ENCODE results near the gene CALR.
"Not testable (repeated sequence)": the region's sequence is repeated elsewhere in the genome, so short reads cannot be mapped to it uniquely, and the experiment has no call there.

The CALR gene

GRCh38 chr19:12953138-12953798 lies 14.9 kb downstream of the CALR start:
- DNase-seq, result peak in 1 of 2 donors; percentile 62

DNA sequence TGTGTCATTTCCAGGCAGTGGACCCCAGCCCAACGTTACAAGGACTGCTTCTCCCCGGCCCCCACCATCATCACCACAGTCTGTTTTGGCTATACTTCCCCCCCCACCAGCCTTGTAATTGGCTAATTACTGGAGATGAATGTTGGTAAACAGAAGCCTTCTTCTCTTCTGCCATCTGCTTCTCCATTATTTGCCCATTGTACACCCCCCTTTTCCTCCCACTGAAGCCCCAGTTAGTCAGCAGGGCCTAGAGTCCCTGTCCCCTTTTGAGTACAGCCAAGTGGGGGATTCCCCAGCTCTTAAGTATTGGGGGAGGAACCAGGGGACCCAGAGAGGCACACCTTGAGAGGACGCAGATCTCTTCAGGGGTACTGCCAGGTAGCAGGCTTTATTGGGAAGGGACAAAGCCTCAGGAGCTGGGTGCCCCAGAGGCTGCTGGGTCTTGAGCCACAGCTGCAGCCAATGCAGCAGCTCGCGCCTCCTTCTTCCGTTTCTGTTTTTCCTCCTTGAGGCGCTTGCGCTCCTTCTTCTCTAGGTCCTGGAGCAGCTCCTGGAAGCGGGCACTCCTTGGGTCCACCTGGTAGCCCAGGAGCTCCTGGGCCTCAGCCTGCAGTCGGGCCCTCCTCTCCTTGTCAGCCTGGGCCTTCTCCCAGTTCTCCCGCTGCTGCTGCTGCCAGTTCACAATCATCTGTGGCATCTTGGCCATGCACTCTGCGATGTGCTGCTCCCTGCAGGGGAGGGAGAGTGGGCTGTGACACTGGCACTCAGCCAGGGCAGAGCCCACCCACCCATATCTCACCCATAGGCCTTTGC lies 15.6 kb downstream of the CALR start:
- no peak for DNase-seq

- DNase-seq, result no peak
These were observed 16.2 kb downstream of the CALR start for GRCh38 chr19:12954612-12954962.

- DNase-seq, result not testable (repeated sequence)
These were observed 17.2 kb downstream of the CALR start for GRCh38 chr19:12955575-12955974.

DNA sequence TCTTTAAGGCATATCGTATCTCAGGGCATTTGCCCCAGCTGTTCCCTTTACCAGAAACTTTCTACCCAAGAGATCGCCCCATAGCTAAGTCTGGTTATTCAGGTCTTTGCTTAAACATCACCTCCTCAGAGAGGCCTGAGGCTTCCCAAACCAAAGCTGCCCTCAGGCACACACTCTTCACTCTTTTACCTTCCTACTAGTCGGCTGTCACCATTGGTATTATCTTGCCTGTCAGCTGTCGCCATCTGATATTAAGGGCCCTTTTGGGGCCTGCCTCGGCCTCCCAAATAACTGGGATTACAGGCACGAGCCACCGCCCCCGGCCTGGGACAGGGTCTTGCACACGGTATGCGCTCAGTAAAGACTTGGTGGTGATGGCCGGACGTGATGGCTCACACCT lies 17.6 kb downstream of the CALR start:
- DNase-seq, result no peak

DNA sequence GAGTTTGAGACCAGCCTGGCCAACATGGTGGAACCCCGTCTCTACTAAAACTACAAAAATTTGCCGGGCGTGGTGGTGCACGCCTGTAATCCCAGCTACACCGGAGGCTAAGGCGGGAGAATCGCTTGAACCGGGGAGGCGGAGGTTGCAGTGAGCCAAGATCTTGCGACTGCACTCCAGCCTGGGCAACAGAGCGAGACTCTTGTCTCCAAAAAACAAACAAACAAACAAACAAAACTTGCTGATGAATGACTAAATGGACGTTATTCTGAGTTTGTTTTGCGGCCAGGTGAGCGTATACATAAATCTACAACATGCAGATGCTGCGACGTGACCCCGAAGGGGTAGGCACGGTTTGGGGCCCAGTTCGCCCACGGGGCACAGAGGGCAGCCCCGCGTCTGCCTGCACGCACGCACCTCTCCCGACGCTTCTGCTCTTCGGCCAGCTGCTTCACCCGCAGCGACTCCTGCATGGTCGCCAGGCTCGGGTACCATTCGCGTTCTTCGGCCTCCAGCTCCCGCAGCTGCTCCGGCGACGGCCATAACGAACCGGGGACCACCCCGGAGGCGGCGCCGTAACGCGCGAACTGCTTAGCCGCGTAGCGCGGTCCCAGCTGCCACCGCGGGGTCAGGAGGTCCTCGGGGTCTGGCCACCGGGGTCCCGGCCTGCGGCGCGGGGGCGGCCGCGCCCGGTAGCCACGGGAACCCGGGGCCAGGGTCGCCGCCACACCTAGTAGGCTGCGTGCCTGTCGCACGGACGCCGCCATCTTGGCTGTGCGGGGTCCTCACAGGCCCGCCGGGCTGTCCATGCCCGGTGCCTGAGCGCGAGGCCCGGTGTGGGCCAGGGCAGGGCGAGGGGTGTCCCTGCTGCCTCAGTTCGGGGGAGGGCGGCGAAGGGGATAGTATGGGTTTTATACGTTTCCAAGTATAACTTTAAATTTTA lies 18.3 kb downstream of the CALR start, which contains the start of gene GADD45GIP1:
GADD45GIP1 (minus strand) TSS at position 778 of the 943 bp plus-strand sequence; CDS start at position 767, 11 bp downstream.
- peak in 1 of 2 donors; percentile 71 for DNase-seq

DNA sequence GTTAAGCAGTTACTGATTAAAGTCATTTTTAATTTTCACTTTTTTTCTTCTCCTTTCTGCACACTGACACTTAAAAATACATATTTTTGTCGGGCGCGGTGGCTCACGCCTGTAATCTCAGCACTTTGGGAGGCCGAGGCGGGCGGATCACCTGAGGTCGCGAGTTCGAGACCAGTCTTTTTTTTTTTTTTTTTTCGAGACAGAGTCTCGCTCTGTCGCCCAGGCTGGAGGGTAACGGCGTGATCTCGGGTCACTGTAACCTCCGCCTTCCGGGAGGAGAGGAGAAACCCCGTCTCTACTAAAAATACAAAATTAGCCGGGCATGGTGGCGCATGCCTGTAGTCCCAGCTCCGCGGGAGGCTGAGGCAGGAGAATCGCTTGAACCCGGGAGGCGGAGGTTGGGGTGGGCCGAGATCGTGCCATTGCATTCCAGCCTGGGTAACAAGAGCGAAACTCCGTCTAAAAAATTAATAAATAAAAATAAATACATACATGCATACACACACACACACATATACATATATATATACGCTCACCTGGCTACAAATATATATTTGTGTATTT lies 19.1 kb downstream of the CALR start:
- DNase-seq, result not testable (repeated sequence)

DNA sequence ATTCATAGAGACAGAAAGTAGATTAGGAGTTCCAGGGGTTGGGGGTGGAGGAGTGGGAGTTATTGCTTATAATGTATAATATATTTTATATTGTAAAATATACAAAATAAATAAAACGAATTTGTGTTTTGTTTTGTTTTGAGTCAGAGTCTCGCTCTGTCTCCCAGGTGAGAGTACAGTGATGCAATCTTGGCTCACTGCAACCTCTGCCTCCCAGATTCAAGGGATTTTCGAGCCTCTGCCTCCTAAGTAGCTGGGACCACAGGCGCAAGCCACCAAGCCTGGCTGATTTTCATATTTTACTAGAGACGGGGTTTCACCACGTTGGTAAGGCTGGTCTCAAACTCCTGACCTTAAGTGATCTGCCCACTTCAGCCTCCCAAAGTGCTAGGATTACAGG lies 21.1 kb downstream of the CALR start:
- DNase-seq, result no peak

GRCh38 chr19:12965017-12965811 lies 26.8 kb downstream of the CALR start:
- DNase-seq, result peak in 1 of 2 donors; percentile 66

DNA sequence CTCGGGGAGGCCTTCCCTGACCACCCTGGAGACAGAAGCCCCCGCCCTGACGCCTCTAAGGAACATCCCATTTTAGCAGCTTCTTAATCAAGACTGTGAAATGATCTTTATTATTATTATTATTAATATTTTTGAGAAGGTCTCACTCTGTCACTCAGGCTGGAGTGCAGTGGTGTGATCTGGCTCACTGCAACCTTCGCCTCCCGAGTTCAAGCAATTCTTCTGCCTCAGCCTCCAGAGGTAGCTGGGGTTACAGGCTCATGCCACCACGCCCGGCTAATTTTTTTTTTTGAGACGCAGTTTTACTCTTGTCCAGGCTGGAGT lies 27.4 kb downstream of the CALR start:
- no peak for DNase-seq

GRCh38 chr19:12967907-12968306 lies 29.5 kb downstream of the CALR start:
- DNase-seq, result no peak

DNA sequence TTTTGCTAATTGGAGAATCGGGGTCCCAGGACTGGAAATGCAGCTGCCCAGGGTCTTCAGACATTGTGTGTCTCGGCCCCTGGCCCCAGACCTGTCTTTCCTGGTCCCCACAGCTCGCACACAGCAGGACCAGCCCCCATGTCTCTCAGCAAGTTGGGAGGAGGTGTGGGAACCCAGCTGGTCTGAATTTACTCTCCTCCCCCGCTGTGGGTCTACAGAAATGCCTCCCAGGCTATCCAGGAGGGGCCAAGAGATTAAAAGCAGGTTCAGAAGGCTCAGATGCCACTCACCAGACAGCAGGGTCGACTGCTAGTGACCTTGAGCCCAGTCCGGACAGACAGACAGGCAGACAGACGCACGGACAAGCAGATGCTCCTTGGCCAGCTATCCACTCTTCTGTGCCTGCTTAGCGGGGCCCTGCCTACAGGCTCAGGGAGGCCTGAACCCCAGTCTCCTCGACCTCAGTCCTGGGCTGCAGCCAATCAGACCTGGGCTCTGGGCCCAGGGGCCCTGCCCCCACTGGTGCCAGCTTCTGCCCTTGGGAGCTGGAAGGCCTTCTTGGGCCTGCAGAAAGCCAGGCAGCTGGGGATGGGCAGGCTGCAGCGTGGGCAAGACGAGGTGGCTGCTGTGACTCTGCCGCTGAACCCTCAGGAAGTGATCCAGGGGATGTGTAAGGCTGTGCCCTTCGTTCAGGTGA lies 31.0 kb downstream of the CALR start, which contains the start of gene DAND5:
DAND5 (plus strand) TSS at position 285 of the 697 bp plus-strand sequence; CDS start at position 370, 85 bp downstream.
- DNase-seq, result peak in 1 of 2 donors; percentile 60

DNA sequence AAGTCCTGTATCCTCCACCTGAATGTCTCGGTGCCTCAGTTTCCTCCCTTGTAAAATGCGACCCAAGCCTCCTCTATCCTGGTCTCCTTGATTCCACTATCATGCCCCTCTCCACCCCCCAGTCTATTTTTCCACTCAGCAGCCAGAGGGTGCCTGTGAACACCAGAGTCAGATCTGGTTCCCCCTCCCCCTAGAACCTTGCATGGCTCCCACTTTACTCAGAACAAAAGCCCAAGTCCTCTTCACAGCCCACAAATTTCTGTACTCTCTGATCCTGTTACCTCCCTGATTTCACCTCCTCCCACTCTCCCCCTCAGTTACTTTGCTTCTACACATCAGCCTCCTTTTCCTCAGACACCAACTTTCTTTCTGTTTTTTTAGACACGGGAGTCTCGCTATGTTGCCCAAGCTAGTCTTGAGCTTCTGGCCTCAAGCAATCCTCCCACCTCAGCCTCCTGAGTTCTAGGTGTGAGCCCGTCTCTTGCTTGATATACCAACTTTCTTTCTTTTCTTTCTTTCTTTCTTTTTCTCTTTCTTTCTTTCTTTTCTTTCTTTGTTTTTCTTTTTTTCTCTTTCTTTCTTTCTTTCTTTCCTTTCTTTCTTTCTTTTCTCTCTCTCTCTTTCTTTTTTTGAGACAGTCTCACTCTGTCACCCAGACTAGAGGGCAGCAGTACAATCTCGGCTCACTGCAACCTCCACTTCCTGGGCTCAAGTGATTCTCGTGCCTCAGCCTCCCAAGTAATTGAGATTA lies 31.8 kb downstream of the CALR start:
- DNase-seq, result no peak

DNA sequence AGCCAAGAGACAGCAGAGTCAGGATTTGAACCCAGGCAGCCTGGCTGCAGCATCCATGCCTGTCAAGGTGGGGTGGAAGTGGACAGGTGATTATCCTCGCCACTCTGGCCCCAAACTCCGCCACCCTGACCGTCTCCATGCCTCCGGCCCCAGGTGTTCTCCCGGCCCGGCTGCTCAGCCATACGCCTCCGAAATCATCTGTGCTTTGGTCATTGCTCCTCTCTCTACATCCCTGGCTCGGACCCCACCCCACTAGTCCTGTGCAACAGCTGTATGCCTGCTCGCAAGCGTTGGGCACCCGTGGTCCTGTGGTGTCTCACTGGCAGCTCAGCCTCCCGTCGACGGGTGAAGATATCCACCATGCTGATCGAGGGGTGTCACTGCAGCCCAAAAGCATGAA lies 34.8 kb downstream of the CALR start:
- no peak for DNase-seq

DNA sequence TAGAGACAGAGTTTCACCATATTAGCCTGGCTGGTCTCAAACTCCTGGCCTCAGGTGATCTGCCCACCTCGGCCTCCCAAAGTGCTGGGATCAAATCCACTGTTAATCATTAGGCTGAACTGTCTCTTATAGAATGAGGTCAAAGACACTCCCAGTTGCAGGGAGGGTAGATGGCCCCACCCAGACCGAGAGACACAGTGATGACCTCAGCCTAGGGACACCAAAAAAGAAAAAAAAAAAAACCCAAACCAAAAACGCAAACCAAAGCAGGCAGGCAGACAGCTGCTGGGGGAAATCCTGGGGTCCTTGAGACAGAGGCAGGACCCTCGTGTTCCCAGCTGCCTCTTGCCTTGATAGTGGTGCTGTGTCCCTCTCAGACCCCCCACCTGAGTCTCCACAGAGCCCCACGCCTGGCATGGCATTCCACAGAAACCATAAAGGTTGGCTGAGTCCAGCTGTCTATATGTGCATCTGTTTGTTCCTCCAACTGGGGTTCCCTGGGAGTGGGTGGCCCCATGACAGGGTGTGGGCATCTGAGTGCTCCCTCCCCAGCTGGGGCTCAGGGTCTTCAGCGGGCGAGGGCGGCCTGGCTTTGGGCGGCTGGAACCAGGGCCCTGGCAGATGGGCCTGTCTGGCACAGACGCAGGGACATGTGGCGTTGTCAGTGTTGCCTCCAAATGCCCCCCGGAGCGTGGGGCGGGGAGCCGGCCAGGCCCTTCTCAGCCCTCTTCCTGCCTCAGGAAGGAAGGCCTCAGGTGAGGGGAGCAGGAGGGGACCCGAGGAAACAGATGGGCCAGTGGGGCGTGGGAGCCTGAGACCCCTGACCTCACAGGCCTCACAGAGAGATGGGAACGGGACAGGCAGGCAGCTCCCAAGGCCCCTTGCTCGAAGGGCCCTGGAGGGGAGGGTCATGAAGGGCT lies 36.2 kb downstream of the CALR start:
- DNase-seq, result no peak

DNA sequence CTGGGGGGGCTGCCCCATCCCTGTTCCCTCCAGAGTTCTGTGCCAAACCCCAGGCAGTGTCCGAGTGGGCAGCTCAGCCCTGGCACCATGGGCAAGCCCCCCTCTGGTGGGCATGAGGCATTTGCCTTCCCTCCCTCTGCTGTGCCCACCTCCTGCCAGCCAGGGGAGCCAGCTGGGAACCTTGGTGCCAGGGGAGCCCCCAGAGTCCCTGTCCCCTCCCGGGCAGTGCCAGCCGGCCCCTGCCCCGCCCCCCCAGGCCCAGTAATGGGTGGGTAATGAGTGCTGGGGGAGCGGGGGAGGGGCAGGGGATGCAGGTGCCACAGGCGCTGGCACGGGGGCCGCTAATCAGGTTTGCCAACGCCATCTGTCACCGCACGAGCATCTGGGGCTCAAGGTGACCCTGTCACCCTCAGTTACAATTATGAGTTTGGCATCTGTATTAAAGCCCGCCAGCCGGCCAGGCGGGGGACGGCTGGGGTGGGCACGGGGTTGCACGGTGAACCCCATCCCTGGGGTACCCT lies 36.9 kb downstream of the CALR start:
- DNase-seq, result no peak

GRCh38 chr19:12976109-12976508 lies 37.7 kb downstream of the CALR start:
- DNase-seq, result not testable (repeated sequence)

GRCh38 chr19:12979974-12980373 lies 41.6 kb downstream of the CALR start:
- DNase-seq, result no peak

DNA sequence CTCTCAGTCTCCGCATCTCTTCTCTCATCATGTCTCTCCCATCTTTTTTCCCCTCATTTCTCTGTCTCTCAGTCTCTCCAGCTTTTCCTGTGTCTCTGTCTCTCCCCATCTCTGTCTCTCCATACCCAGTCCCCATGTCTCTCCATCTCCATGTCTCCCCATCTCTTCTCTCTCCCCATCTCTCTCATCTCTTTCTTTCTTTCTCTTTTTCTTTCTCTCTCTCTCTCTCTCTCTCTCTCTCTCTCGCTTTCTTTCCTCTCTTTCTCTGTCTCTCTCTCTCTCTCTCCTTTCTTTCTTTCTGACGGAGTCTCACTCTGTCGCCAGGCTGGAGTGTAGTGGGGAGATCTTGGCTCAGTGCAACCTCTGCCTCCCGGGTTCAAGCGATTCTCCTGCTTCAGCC lies 44.2 kb downstream of the CALR start:
- no peak for DNase-seq

Measured in hippocampal formation (tissue), 2 donors.